C4-2B (cell line): ENCODE results near the gene RPGRIP1L.

Experiments used
- H3K27ac ChIP-seq: fragments of 450-650 bp; 2 replicates; pipeline ENCODE4 v1.5.1; 2017
- CTCF ChIP-seq: fragments of 450-650 bp; conservative IDR thresholded peaks from 2 replicates; pipeline ENCODE4 v1.5.1; 2017; ENCODE audit warnings: mild to moderate bottlenecking
- ZFX ChIP-seq: fragments of 450-650 bp; IDR thresholded peaks from 2 replicates; pipeline ENCODE4 v1.6.1; 2017

RPGRIP1L gene

GRCh38 chr16:53703590-53704444 lies at the start of gene RPGRIP1L, which contains the start of gene FTO:
RPGRIP1L (minus strand) TSS chr16:53703859; CDS start chr16:53700723, 3,136 bp downstream.
FTO (plus strand) TSS chr16:53704156.
- TF ChIP-seq ZFX (peak; percentile 75), CTCF (no peak)
- H3K27ac ChIP-seq: peak within 1 kb of the TSS; percentile 66

GRCh38 chr16:53753431-53753830 lies 49.8 kb upstream of the RPGRIP1L start:
- no peak overlapping the region for H3K27ac ChIP-seq
- TF ChIP-seq ZFX (no peak), CTCF (no peak)

GRCh38 chr16:53752560-53752959 lies 48.9 kb upstream of the RPGRIP1L start:
- H3K27ac ChIP-seq: no peak overlapping the region
- TF ChIP-seq CTCF (no peak), ZFX (no peak)

GRCh38 chr16:53745753-53746266 lies 42.2 kb upstream of the RPGRIP1L start:
- no peak for TF ChIP-seq CTCF
- TF ChIP-seq ZFX: no peak
- H3K27ac ChIP-seq: no peak overlapping the region

GRCh38 chr16:53745086-53745485 lies 41.4 kb upstream of the RPGRIP1L start:
- no peak for TF ChIP-seq ZFX
- TF ChIP-seq CTCF: no peak
- H3K27ac ChIP-seq: no peak overlapping the region

- TF ChIP-seq ZFX: no peak
- no peak for TF ChIP-seq CTCF
- H3K27ac ChIP-seq: no peak overlapping the region
These were observed 40.8 kb upstream of the RPGRIP1L start for GRCh38 chr16:53744449-53744848.

GRCh38 chr16:53743149-53743566 lies 39.5 kb upstream of the RPGRIP1L start:
- TF ChIP-seq CTCF (peak; percentile 79), ZFX (no peak)
- no peak overlapping the region for H3K27ac ChIP-seq
